ENCODE results near the gene PDLIM7. TPM values are rescaled to one million over a fixed set of nuclear protein-coding genes. Genes with fewer than 3 reads are reported as not detected.

The PDLIM7 gene
- total RNA-seq, 1 donor from 2014 or later, result 358 TPM

DNA sequence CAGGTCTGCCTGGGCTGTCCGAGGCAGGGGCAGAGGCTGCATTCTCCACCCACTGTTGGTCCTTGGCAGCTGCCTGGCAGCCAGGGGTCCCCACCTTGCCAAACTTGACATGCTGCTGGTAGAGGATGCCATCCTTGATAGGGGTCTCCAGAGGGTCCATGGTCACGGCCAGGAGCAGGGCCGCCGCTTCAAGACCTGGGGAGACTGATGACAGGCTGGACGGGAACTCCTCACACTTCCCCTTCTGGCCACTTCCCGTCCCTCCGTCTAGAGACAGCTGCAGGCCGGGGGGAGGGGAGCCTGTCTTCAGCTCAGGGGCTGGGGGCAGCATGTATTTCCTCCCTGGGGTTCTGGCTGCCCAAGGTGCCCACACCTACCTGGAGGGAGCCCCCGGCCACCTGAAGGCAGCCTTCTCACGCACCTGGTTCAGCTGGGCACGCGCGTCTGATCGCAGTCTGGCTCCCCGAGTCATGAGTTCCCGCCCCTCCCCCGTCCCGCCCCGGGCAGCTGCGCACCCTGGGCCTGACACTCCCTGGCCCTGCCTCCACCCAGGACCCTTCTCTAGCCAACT, 12.1 kb upstream of the PDLIM7 start, which contains the start of gene DOK3:
Gene DOK3 (minus strand): TSS at position 446 of the 571 bp plus-strand sequence. CDS start 286 bp downstream, at position 160.
- Mint-ChIP-seq H3K4me3 (ENCODE audit: unreplicated experiment) (no peak within 1 kb of the TSS), H3K4me1 (ENCODE audit: unreplicated experiment) (peaks cover 2% of the 10 kb centered on the region), H3K27me3 (ENCODE audit: unreplicated experiment) (no peaks in the 10 kb centered on the region), H3K9me3 (ENCODE audit: unreplicated experiment) (no peaks in the 10 kb centered on the region), H3K27ac (ENCODE audit: unreplicated experiment) (no peak within 1 kb of the TSS), H3K36me3 (ENCODE audit: unreplicated experiment) (peaks cover 13% of the 10 kb centered on the region)
- TF ChIP-seq, protein P1, sequence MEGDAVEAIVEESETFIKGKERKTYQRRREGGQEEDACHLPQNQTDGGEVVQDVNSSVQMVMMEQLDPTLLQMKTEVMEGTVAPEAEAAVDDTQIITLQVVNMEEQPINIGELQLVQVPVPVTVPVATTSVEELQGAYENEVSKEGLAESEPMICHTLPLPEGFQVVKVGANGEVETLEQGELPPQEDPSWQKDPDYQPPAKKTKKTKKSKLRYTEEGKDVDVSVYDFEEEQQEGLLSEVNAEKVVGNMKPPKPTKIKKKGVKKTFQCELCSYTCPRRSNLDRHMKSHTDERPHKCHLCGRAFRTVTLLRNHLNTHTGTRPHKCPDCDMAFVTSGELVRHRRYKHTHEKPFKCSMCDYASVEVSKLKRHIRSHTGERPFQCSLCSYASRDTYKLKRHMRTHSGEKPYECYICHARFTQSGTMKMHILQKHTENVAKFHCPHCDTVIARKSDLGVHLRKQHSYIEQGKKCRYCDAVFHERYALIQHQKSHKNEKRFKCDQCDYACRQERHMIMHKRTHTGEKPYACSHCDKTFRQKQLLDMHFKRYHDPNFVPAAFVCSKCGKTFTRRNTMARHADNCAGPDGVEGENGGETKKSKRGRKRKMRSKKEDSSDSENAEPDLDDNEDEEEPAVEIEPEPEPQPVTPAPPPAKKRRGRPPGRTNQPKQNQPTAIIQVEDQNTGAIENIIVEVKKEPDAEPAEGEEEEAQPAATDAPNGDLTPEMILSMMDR (IDR thresholded peaks at IDR 0.05), result no peak
- no peak for DNase-seq (ENCODE audit: extremely low spot score, unreplicated experiment)

- H3K9me3 Mint-ChIP-seq (ENCODE audit: unreplicated experiment), result no peaks in the 10 kb centered on the region
- H3K4me1 Mint-ChIP-seq (ENCODE audit: unreplicated experiment), result peaks cover 2% of the 10 kb centered on the region
- peaks cover 8% of the 10 kb centered on the region for H3K36me3 Mint-ChIP-seq (ENCODE audit: unreplicated experiment)
- TF ChIP-seq, protein P1 (IDR thresholded peaks at IDR 0.05), result no peak
- no peaks in the 10 kb centered on the region for H3K27me3 Mint-ChIP-seq (ENCODE audit: unreplicated experiment)
- no peak overlapping the region for H3K4me3 Mint-ChIP-seq (ENCODE audit: unreplicated experiment)
- no peak for DNase-seq (ENCODE audit: extremely low spot score, unreplicated experiment)
- H3K27ac Mint-ChIP-seq (ENCODE audit: unreplicated experiment), result no peak overlapping the region
Observed at GRCh38 chr5:177508837-177509236, 11.4 kb upstream of the PDLIM7 start.

DNA sequence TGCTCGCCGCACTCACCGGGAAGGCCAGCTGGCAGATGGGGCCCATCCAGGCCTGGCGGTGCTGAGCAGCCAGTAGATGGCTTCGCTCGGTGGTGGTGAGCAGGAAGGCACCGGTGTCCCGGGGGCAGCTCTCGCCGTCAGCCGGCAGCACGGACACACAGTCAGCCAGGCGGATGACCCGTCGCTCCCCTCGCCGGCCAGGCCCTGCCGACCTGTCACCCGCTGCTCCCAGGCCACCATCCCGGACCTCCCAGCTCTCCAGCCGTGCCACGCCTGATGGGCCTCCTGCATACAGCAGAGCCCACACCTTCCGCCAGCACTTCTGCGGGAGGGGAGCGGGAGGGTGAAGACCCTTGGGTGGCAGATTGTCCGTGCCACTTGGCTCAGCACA, 10.8 kb upstream of the PDLIM7 start:
- H3K9me3 Mint-ChIP-seq (ENCODE audit: unreplicated experiment), result no peaks in the 10 kb centered on the region
- DNase-seq (ENCODE audit: extremely low spot score, unreplicated experiment), result no peak
- no peak overlapping the region for H3K27ac Mint-ChIP-seq (ENCODE audit: unreplicated experiment)
- H3K27me3 Mint-ChIP-seq (ENCODE audit: unreplicated experiment), result no peaks in the 10 kb centered on the region
- H3K4me3 Mint-ChIP-seq (ENCODE audit: unreplicated experiment), result no peak overlapping the region
- TF ChIP-seq, protein P1 (IDR thresholded peaks at IDR 0.05), result no peak
- peaks cover 2% of the 10 kb centered on the region for H3K4me1 Mint-ChIP-seq (ENCODE audit: unreplicated experiment)
- peaks cover 9% of the 10 kb centered on the region for H3K36me3 Mint-ChIP-seq (ENCODE audit: unreplicated experiment)

DNA sequence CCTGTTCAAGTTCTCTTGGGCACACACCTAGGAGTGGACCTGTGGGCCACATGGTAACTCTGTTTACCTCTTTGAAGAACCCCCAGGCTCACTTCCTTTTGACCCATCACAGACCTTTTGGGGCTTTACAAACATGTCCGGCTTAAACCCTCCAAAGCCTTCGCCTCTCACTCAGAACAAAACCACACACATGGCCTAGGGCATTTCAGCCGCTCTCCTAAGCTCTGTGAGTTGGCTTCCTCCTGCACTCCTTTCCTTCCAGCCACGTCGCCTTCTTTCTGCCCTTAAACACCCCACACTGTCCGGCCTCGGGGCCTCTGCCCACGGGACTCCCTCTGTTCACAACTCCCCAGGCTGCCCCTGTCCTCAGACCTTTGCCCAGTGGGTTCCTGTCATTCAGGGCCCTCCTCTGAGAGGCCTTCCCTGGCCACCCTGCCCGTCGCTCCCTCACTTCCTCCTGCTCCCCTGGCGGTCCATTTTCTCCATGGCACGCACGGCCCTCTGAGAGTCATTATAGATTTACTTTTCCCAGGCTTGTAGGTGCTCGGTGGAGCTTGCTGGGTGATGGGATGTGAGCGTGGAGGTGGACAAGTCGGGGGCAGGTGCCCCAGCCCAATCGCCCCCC, 10.3 kb upstream of the PDLIM7 start:
- TF ChIP-seq, protein P1 (IDR thresholded peaks at IDR 0.05), result no peak
- no peak for DNase-seq (ENCODE audit: extremely low spot score, unreplicated experiment)
- H3K27ac Mint-ChIP-seq (ENCODE audit: unreplicated experiment), result peak overlapping the region; percentile 23
- H3K4me3 Mint-ChIP-seq (ENCODE audit: unreplicated experiment), result no peak overlapping the region
- H3K4me1 Mint-ChIP-seq (ENCODE audit: unreplicated experiment), result peaks cover 3% of the 10 kb centered on the region
- H3K36me3 Mint-ChIP-seq (ENCODE audit: unreplicated experiment), result peaks cover 9% of the 10 kb centered on the region
- no peaks in the 10 kb centered on the region for H3K9me3 Mint-ChIP-seq (ENCODE audit: unreplicated experiment)
- no peaks in the 10 kb centered on the region for H3K27me3 Mint-ChIP-seq (ENCODE audit: unreplicated experiment)

DNA sequence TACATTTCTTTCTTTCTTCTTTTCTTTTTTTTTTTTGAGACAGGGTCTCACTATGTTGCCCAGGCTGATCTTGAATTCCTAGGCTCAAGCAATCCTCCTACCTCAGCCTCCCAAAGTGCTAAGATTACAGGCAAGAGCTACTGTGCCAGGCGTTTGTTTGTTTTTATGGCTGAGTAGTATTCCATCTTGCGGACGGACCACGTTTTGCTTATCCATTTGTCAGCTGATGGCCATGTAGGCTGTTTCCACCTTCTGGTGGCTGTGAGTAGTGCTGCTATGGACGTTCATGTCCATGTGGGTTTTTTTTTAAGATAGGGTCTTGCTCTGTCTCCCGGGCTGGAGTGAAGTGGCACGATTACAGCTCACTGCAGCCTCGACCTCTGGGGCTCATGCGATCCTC, 9.8 kb upstream of the PDLIM7 start:
- no peak overlapping the region for H3K27ac Mint-ChIP-seq (ENCODE audit: unreplicated experiment)
- H3K4me1 Mint-ChIP-seq (ENCODE audit: unreplicated experiment), result peaks cover 8% of the 10 kb centered on the region
- H3K27me3 Mint-ChIP-seq (ENCODE audit: unreplicated experiment), result no peaks in the 10 kb centered on the region
- DNase-seq (ENCODE audit: extremely low spot score, unreplicated experiment), result no peak
- H3K36me3 Mint-ChIP-seq (ENCODE audit: unreplicated experiment), result peaks cover 9% of the 10 kb centered on the region
- TF ChIP-seq, protein P1 (IDR thresholded peaks at IDR 0.05), result peak; percentile 41
- H3K4me3 Mint-ChIP-seq (ENCODE audit: unreplicated experiment), result no peak overlapping the region
- H3K9me3 Mint-ChIP-seq (ENCODE audit: unreplicated experiment), result no peaks in the 10 kb centered on the region
